HG02623 (cell line): Measurements from ENCODE around the gene SP110.
A peak's percentile ranks its signal among the peaks of the same experiment; 100 is the strongest.
"Not testable (repeated sequence)": the region's sequence is repeated elsewhere in the genome, so short reads cannot be mapped to it uniquely, and the experiment has no call there.

Source experiments
- ATAC-seq: cut with Tn5 transposase; IDR thresholded peaks from one replicate; pipeline ENCODE4 v1.9.1; 2021; ENCODE audit warnings: moderate library complexity; ENCODE audit not compliant: unreplicated experiment

The SP110 gene

DNA sequence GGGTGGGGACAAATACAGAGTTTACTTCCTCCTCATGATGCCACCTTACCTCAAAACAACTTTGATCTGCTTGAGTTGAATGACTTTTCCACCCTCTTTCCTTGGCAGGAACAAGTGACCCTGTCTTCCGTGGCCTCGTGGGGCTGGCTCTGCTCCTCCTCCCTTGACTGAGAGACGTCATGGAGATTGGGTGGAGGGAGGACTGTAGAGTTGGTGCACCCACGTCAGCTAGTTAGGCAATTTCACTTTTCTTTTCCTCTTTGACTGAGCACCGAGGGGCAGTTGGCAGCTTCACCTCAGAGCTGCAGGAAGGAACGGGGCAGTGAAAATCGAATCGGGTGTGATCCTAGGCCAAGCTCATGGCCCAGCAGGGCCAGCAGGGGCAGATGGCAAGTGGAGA, 5.7 kb upstream of the SP110 start, which contains the start of gene SP140:
Gene SP140 (plus strand): TSS at position 251 of the 400 bp plus-strand sequence. CDS start 109 bp downstream, at position 360.
- ATAC-seq, result peak; percentile 71

DNA sequence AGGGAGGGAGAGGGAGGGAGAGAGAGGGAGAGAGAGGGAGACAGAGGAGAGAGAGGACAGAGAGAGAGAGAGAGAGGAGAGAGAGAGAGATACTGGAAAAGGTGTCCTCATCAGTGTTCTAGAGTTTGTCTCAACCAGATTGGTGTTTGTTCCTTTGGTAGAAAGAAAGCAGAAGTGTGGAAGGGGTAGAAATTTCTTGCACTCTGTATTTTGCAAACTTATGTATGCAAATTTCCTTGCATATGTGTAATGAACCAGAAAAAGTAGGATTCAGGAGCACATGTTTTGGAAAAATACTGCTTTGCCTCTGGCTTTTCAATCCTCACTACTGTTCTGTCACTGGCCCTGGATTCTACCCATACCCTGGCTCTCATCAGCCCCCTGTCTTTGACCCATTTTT, 4.7 kb upstream of the SP110 start:
- no peak for ATAC-seq

DNA sequence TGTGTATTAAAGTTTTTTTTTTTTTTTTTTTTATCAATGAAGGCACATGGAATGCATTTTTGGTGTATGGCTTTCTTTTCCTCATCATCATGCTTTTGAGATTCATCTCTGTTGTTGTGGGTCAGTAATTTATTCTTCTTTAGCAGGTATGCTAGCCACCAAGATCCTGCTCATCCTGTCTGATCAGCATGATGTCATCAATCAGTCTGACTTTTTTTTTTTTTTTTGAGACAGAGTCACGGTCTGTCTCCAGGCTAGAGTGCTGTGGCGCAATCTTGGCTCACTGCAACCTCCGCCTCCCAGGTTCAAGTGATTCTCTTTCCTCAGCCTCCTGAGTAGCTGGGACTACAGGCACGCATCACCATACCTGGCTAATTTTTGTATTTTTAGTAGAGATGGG, 3.0 kb upstream of the SP110 start:
- not testable (repeated sequence) for ATAC-seq

DNA sequence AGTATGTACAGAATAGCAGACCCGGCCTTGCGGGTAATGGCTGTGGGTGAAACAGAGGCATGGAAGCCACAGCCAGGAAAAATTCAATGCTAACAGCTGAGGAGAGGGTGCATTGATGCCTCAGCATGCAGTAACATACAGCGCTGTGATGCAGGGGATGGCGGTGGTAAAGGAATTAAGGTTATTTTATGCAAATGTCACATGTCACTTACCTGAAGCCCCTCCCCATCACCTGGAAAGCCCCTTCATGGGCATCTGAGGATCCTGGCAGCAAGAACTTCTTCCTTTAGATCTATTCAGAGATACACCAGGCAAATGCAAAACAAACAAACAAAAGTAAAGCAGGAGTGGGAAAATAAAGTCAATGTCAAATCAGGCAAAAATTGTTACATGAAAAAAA, 1.7 kb upstream of the SP110 start:
- ATAC-seq, result no peak

DNA sequence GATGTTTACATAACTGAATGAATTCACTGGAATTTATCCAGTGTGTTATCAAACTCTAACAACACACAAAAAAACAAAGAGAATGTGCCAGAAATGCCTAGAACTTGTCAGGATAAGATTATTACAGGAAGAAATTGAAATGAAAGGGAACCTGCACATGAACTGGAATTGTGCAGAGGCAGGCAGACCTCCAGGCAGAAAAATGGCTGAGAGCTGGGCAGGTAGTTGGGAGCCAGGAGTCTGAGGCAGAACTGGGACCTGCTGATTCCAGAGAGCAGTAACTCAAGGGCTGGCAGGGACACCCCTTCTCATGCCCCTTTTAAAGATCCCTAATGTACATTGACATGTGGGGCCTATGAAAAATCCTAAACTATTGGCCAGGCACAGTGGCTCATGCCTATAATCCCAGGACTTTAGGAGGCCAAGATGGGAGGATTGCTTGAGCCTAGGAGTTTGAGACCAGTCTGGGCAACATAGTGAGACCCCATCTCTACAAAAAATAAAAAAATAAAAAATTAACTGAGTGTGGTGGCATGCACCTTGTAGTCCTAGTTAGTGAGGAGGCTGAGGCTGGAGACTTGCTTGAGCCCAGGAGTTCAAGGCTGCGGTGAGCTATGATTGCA, 674 bp upstream of the SP110 start:
- no peak for ATAC-seq

DNA sequence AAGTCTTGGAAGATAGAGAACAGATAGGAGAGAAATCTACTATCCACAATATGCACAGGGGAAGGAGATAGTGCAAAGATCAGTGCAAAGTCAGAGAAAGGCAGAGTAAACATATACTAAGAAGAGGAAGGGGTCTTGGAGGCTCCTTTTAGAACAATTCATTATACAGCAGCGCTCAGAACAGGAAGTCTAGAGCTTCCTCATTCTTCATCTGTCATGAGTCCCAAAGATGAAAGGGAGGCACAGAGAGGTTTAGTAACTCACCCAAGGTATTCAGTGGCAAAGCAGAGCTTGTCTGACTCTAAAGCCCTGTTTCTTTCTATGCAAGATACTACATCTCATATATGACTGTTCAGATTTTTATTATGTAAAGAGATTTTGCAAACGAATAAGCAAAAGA, 1.4 kb downstream of the SP110 start:
- no peak for ATAC-seq

DNA sequence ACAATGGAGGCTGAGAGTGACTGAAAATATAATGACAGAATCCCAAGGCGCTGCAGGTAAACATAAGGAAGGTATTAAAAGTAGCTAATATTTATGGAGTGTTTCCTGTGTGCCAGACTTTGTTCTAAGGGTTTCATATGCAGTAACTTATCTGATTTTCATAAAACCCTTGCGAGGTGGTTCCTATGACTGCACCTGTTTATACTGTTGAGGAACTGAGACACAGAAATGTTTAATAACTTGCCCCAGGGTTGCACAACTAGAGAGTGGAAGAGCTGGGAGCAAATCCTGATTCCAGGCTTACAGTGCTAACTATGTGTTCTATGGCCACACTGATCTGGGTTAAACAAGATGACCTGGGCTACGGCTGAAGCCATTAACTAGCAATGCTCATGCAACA, 2.4 kb downstream of the SP110 start:
- ATAC-seq, result no peak

DNA sequence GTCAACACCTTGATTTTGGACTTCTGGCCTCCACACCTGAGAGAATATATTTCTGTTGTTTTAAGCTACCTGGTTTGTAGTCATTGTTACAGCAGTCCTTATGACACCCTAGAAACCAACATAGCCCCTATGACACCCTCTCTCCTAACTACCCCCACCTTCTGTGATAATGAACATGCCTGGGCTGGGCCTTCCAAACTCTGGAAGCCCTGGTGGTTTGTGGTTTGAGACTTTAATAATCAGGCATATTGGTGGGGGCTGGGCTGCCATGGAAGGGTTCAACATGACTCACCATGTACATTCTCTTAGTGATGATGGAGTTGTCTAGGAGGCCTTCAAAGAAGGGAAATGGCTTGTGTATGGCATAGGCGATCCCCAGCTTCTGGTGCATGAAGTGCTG, 3.3 kb downstream of the SP110 start:
- no peak for ATAC-seq

DNA sequence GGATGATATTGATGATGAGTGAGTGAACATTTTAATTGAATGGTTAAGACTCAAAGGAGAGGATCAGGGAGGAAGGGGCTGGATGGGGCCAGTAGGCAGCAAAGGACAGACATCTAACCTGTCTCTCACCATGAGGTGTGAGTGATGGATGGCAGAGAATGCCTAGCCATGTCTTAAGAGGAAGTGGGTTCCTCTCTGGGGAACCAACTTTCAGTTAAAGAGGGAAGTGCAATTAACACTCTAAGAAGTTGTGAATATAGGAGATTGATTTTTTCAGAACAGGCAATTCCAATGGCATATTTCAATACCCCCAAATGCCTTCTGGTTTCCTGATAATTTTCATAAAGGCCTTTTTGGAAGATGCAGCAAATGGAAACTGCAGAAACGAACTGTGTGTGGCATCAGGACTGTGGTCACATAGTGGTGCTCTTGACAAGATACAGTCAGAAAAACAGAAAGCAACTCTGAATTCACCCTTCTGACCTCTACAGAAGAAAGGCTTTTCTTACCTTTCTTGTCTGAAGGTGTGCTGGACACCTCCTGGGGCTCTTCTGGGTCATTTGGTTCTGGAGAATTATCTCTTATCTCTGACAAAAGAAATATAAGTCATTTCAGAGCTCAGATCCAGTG, 10.2 kb downstream of the SP110 start:
- ATAC-seq, result peak; percentile 48

DNA sequence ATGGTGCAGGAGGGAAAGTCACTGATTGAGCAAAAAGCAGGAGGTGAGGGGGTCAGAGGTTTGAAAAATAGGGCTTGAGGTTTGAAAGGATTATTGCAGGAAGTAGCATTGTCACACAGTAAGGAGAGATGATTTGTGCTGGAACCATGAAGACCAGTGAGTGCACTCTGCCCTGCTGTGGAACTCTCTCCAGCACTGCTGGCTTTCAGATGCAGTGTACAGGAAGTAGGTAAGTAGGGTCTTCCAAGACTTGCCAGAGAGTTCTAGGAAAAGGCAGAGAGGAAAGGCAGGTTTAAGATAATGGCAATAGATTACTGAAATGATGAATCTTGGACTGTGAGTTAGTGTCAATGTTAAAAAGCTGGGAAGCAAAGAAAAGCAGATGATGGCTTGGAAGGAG, 11.2 kb downstream of the SP110 start:
- no peak for ATAC-seq

DNA sequence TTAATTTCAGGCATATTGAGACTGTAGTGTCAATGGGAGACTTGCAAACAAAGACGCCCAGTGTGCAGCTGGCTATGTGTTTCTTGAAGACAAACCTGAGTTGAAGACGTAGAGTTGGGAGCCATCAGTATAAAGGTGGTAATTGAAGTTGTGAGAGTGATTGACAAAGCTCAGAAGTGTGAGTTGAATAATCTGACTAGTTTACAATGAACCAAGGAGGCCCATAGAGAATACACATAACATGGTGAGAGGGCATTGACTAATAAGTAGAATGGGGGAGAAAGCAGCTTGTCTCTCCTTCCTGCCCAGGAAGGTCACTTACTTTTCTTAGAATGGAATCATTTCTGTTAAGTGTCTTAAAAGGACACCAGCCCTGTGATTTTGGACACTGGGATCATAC, 14.1 kb downstream of the SP110 start:
- ATAC-seq, result no peak

DNA sequence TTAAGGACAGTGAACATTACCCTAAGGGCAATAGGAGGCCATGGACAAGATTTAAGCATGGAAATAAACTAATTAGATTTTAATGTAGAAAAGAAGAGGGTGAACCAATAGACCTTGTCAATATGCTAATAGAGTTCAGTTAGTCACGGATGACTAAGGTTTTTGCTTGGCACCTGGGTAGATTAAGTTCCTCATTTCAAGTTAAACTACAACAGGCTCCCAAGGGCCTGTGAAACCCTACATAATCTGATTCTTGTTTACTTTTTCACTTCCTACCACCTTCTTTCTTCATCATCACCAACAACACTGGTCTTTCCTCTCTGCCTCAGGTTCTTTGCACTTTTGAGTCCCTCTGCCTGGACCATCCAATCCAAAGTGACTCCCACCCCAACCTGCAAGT, 14.8 kb downstream of the SP110 start:
- peak; percentile 42 for ATAC-seq

DNA sequence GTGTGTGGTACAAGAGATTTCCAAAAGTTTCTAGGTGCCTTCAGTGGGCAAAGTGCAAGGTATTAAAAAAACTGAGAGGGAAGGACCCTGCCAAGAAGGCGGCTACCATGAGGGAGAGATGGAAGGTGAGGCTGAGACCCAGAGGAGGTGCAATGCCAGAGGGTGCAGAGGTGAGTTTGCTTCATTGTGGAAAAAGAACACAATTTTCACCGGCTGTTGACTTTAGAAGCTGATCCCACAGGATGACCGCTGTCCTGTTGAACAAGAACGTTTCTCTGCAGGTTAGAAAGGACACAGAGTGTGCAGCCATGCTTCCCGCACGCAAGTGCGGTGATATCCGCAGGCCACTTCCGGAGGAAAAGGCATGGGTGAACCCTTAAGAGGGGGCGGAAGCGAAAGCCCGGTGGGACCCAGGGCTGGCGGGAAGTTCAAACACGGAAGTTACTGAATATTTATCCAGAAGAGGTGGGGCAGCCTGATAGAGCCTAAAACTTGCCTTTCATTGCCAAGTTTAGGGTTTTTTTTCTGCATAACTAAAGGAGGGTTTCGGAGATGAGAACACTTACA, 16.6 kb downstream of the SP110 start:
- ATAC-seq, result no peak

DNA sequence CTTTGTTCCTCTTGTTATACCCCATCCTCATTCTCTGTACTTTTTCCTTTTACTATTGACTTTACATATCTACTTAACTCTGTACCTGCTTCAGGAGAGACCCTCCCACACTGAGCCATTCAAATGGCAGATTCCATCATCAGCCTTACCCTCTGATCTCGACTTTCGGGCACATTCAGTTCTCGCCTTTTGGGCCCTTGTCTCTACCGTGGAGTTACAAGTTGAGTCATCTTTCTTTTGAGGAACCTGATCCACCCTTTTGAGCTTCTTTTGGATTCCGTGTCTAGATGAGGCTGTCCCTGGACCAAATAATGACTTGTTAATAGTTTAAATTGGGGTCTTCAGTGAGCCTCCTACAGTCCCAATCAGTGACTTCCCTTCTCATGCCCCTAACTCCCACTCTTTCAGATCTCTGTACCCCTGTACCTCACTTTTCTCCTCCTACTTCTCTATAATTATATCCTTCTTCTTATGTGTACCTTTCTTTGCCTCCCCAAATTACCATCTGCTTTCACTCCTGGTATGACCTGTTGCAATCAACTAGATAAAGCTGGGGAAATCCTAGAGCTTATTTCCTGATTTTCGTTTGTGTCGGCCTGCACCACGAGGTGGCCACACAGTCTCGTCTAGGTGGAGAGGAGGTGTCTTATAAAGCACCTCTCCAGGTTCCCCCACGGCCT, 17.2 kb downstream of the SP110 start:
- ATAC-seq, result no peak

DNA sequence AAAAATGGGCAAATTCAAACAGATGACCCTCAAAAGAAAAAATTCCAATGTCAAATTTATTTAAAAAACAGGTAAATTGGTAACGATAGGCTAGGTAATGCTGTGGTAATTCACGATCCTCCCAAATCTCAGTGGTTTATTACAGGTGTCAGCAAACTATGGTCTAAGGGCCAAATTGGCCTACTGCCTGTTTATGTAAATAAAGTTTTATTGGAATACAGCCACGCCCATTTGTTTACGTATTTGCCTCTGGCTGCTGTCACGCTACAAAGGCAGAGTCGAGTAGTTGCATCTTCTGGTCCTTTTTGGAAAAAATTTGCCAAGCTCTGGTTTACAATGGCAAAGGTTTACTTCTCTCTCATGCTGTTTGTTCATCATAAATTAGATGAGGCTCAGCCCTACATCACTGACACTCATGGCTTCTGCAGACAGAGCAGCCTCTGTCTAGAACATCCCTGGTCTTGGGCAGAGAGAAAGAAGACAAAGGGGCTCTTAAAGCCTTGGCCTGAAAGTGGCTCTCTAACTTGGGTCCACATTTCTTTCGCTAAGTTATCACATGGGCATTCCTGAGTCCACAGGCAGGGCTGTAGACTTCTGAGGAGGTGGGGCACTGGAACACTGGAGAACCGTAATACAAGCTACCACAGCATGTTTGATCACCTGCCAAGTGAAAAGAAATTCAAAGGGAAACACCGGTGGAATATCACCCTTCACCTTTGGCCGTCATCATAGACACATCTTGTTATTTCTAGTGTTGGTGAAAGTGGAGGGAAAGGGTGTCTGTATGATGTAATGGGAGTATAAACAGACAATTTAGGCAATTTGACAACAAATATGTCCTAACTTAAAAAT, 34.8 kb downstream of the SP110 start:
- ATAC-seq, result no peak

DNA sequence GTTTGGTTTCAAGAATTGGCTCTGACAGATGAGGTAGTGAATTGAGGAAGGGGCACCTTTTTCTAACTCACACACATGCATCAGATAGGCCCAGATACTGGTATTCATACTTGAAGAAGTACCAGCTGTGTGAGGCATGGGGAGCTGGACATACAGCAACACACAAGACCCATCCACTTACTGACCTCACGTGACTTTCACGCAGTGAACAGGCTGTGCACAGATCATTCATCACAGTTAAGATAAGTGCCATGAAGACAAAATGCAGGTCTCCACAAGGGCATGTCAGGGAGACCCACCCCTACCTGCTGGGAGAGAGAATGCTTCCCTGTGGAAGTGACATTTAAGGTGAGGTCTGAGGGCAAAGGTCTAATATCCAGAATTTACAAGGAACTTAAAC, 38.6 kb downstream of the SP110 start:
- no peak for ATAC-seq

DNA sequence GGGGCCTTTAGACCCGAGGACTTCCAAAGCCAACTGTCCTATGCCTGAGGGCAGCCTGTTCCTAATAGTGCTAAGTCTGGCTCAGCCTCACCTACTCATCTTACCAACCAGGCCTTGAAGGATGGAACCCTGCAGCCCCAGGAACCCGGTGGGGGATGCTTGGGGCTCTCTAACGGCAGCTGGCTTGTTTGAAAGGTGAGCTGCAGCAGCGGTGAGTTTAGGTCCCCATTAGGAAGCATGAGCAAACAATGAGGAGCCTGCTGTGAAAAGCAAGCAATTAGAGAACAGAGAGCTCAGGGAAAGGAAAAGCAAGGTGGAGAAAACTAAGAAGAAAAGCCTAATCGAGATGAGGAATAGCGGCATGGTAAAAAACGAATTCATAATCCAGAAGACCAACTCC, 39.9 kb downstream of the SP110 start:
- ATAC-seq, result no peak

DNA sequence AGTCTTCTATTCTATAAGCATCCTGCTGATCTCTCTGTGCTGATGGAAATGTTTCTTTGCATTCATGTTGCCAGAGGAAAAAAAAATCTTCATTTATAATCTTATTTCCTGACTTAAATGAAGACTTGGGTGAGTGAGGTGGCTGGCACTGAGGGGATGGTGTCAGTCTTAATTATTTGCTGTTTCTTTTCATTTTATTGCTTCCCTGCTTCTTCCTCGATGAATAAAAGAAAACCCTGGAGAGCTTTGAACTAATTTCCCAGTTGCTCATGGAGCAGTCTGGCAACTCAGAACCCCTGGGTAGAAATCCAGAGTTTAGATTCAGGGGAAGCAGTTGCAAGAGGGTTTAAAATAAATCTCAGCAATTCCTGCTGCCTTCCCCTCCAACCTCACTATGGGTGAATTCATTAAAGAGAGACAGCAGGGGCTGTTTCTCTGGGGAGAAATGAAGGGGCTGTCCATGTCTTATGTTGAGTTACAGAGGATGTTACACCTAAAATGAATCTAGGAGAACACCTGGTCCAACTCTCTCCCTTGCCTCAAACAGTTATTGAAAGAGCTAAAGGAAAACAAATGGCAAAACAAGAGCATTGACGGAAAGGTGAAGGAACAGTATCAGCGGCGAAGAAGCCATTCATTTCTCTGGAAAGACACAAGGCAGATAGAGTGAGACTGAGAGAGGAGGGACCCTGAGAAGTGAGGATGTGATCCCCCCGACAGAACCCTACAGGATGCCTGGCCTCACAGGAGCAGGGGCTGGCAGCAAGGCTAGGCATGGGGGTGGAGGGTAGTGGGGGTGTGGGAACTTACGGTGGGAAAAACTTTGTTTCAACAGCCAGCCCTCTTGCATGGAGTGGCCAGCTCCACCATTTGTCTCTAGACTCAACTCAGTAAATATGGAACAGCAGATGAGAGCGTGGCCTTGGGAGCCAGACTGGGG, 41.0 kb downstream of the SP110 start:
- no peak for ATAC-seq

DNA sequence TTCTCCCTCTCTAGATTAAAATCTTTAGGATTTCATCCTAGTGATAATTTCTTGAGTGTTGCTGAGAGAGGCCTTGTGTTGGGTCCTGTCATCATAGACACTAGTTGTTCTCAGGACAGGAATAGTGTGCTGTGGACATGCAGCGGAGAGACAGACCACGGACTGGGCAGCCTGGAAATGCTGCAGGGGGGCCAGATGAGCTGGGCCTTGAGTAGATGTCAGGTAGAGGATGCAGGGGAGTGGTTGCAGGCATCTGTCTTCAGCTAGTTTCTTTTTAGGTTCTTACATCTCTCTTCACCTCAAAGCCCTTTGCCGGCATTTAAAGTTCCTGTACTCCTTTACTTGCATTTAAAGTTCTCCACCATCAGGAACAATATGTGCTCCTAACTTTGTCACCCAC, 42.8 kb downstream of the SP110 start:
- ATAC-seq, result no peak

DNA sequence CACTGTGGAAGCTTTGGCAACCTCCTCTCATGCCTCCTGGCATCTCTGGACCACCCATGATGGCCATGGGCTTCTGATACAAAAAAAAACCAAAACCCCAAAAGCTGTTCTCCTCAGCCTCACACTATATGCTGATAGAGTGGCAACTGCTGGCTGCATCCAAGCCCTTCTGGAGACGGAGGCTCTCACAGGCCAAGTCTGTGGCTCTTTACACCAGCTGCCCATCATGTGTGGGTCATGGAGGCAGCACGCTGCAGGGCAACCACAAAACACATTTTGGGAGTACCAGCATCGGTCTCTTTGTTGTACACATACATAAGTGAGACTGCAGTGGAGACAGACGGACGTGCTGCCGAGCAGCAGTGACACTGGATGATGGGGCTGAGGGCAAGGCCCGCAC, 45.3 kb downstream of the SP110 start:
- no peak for ATAC-seq
